Mucosa of descending colon (tissue), 3 donors: ENCODE results near the gene GCNA. TPM values are rescaled to one million over a fixed set of nuclear protein-coding genes. Genes with fewer than 3 reads are reported as not detected.
"Not testable (repeated sequence)": the region's sequence is repeated elsewhere in the genome, so short reads cannot be mapped to it uniquely, and the experiment has no call there.

Source experiments
- ATAC-seq: fragments of 200-7000 bp; cut with Tn5 transposase; one replicate; pipeline ENCODE4 v1.9.1; 2020; ENCODE audit warnings: mild to moderate bottlenecking, moderate library complexity
- DNase-seq, 3 donors: peaks; one replicate each; pipeline ENCODE4 v3.0.0-alpha.2; 2020
- H3K36me3 ChIP-seq: fragments of 200-600 bp; one replicate; pipeline ENCODE4 v1.8.0; 2021; ENCODE audit warnings: low read depth, mild to moderate bottlenecking
- H3K4me1 ChIP-seq: fragments of 200-600 bp; one replicate; pipeline ENCODE4 v1.8.0; 2021; ENCODE audit warnings: low read depth, mild to moderate bottlenecking
- H3K4me3 ChIP-seq: fragments of 200-600 bp; one replicate; pipeline ENCODE4 v1.8.0; 2021; ENCODE audit warnings: mild to moderate bottlenecking
- H3K9me3 ChIP-seq: fragments of 200-600 bp; one replicate; pipeline ENCODE4 v1.8.0; 2021; ENCODE audit warnings: mild to moderate bottlenecking
- CTCF ChIP-seq: fragments of 200-600 bp; IDR thresholded peaks from one replicate; pipeline ENCODE4 v1.8.0; 2022; ENCODE audit warnings: antibody characterized with exemption, mild to moderate bottlenecking
- intact Hi-C, 2 donors: fragments of 100-400 bp; cut with DNase I in 1 of 2; cut with micrococcal nuclease in 1 of 2; formaldehyde crosslinking; loops; one replicate each; pipeline versions ENCODE4 v1.11.0 to v1.11.1; 2022; cut with DNase I, micrococcal nuclease
- total RNA-seq, 3 donors: library from RNA; stranded (reverse); fragmentation: NEBNext Ultra II Directional in 2 of 3; extraction: Animal tissue kit (Norgen Biotek cat#: 25700) in 2 of 3; gene quantifications; one replicate each; pipeline versions ENCODE4 v1.2.1 to v1.2.4, GENCODE V29; 2021 to 2023
- donor health status: DM: no; HTN: no; CAD: no; lungs with moderate emphysema.
- donor health status: DM: no; HTN: no; CAD: no.
- donor health status: DM: no; HTN: yes; CAD: no.

The GCNA gene
- total RNA-seq, 3 donors from 2014 or later = 1.2 to 2.0 (median 1.5) TPM

- intact Hi-C loops = no loop called here
- peaks cover 5% of the 10 kb centered on the region for H3K4me1 ChIP-seq
- H3K9me3 ChIP-seq = no peaks in the 10 kb centered on the region
- no peaks in the 10 kb centered on the region for H3K36me3 ChIP-seq
- no peak for DNase-seq
- no peak for TF ChIP-seq CTCF
- ATAC-seq = no peak
- no peak overlapping the region for H3K4me3 ChIP-seq
Observed at GRCh38 chrX:71546879-71547278, 31.4 kb upstream of the GCNA start.

GRCh38 chrX:71547339-71547738 is 30.9 kb upstream of the GCNA start:
- Histone ChIP-seq H3K4me3 (no peak overlapping the region), H3K4me1 (peaks cover 3% of the 10 kb centered on the region), H3K9me3 (no peaks in the 10 kb centered on the region), H3K36me3 (no peaks in the 10 kb centered on the region)
- ATAC-seq (no peak), DNase-seq (no peak)
- intact Hi-C loops = no loop called here
- no peak for TF ChIP-seq CTCF

GRCh38 chrX:71549986-71550385 is 28.3 kb upstream of the GCNA start:
- intact Hi-C loops = no loop called here
- no peaks in the 10 kb centered on the region for H3K36me3 ChIP-seq
- no peaks in the 10 kb centered on the region for H3K4me1 ChIP-seq
- ATAC-seq (no peak), DNase-seq (no peak)
- no peak for TF ChIP-seq CTCF
- H3K9me3 ChIP-seq = no peaks in the 10 kb centered on the region
- H3K4me3 ChIP-seq = no peak overlapping the region

GRCh38 chrX:71550578-71550977 is 27.7 kb upstream of the GCNA start:
- Histone ChIP-seq H3K4me3 (no peak overlapping the region), H3K9me3 (no peaks in the 10 kb centered on the region), H3K36me3 (no peaks in the 10 kb centered on the region), H3K4me1 (no peaks in the 10 kb centered on the region)
- intact Hi-C loops = no loop called here
- TF ChIP-seq CTCF = no peak
- DNase-seq (no peak), ATAC-seq (no peak)

- Histone ChIP-seq H3K36me3 (peaks cover 5% of the 10 kb centered on the region), H3K9me3 (no peaks in the 10 kb centered on the region), H3K4me1 (no peaks in the 10 kb centered on the region), H3K4me3 (no peak overlapping the region)
- DNase-seq = no peak
- ATAC-seq = no peak
- intact Hi-C loops = no loop called here
- TF ChIP-seq CTCF = no peak
Observed at GRCh38 chrX:71556036-71556435, 22.2 kb upstream of the GCNA start.

- no peaks in the 10 kb centered on the region for H3K4me1 ChIP-seq
- no peak for ATAC-seq
- H3K4me3 ChIP-seq = no peak overlapping the region
- DNase-seq = no peak
- H3K36me3 ChIP-seq = peaks cover 5% of the 10 kb centered on the region
- H3K9me3 ChIP-seq = no peaks in the 10 kb centered on the region
- intact Hi-C loops = no loop called here
- TF ChIP-seq CTCF = no peak
Observed at GRCh38 chrX:71558920-71559319, 19.3 kb upstream of the GCNA start.

GRCh38 chrX:71559773-71560172 is 18.5 kb upstream of the GCNA start:
- intact Hi-C loops, ATAC-seq, DNase-seq, H3K9me3 ChIP-seq, H3K36me3 ChIP-seq, H3K4me1 ChIP-seq, H3K4me3 ChIP-seq: not testable (repeated sequence)
